Mesodermal cell (in vitro differentiated cells): Measurements from ENCODE around the gene SSR1.

ENCODE experiments used
- H3K27ac ChIP-seq: 2 replicates; pipeline ENCODE4 v1.7.0; 2013; ENCODE audit warnings: mild to moderate bottlenecking, low read depth, low read length, moderate library complexity; ENCODE audit not compliant: severe bottlenecking
- H3K36me3 ChIP-seq: 2 replicates; pipeline ENCODE4 v1.7.1; 2013; ENCODE audit warnings: mild to moderate bottlenecking, low read length, moderate library complexity; ENCODE audit not compliant: control insufficient read depth, insufficient read depth
- H3K4me1 ChIP-seq: one replicate; pipeline ENCODE4 v1.7.1; 2013; ENCODE audit warnings: mild to moderate bottlenecking, low read length; ENCODE audit not compliant: insufficient read depth, control insufficient read depth, poor library complexity, severe bottlenecking
- H3K4me3 ChIP-seq: 2 replicates; pipeline ENCODE4 v1.7.0; 2013; ENCODE audit warnings: low read length, control low read depth, mild to moderate bottlenecking; ENCODE audit not compliant: insufficient read depth, poor library complexity, severe bottlenecking; ENCODE audit errors: extremely low read depth
- H3K9me3 ChIP-seq: 2 replicates; pipeline ENCODE4 v1.7.1; 2013; ENCODE audit warnings: mild to moderate bottlenecking, low read length, moderate library complexity; ENCODE audit not compliant: control insufficient read depth
- WGBS, 2 experiments: methylation state at CpG; one replicate each; pipeline ENCODE4 v1.1.5; 2013; ENCODE audit warnings: missing lambda C conversion rate in 2 of 2; ENCODE audit not compliant: insufficient coverage in 2 of 2; 5-methylcytosine and 5-hydroxymethylcytosine counted together

Gene SSR1

DNA sequence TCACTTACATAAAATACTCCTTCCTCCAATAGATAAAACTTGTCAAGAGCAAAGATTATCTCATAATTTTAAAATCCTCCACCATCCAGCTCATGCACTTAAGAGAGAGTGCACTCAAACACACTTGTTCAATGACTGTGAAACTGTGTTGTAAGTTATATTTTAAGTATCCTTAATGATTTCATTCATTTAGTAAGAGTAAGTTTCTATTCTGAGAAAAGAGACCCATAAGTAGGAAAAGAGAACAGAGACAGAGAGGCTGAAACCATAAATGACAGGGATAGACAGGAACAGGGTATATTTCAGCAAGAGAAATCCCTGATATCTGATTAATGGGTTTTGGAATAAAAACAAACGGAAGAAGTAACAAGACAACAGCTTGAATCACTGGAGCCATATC lies 8.2 kb downstream of the SSR1 start:
- H3K9me3 ChIP-seq = no peaks in the 10 kb centered on the region
- no peaks in the 10 kb centered on the region for H3K4me1 ChIP-seq
- 40% methylated on average over 1 of the region's 1 CpG; no CpG with 5 or more reads in 1 of the 2 experiments for WGBS, 2 experiments
- H3K27ac ChIP-seq = no peak overlapping the region
- no peak overlapping the region for H3K4me3 ChIP-seq
- peaks cover 93% of the 10 kb centered on the region for H3K36me3 ChIP-seq

- H3K27ac ChIP-seq = no peak overlapping the region
- no peaks in the 10 kb centered on the region for H3K4me1 ChIP-seq
- peaks cover 83% of the 10 kb centered on the region for H3K36me3 ChIP-seq
- H3K9me3 ChIP-seq = no peaks in the 10 kb centered on the region
- H3K4me3 ChIP-seq = no peak overlapping the region
- 100% methylated on average over 1 to 3 of the region's 7 CpGs for WGBS, 2 experiments
These were observed 11.3 kb downstream of the SSR1 start for GRCh38 chr6:7301702-7302101.

- Histone ChIP-seq H3K36me3 (peaks cover 79% of the 10 kb centered on the region), H3K4me3 (no peak overlapping the region), H3K4me1 (no peaks in the 10 kb centered on the region), H3K27ac (no peak overlapping the region), H3K9me3 (no peaks in the 10 kb centered on the region)
- WGBS, 2 experiments = 87 to 98% methylated on average over 3 to 5 of the region's 5 CpGs
These were observed 12.1 kb downstream of the SSR1 start for GRCh38 chr6:7300926-7301325.

GRCh38 chr6:7298113-7298512 lies 14.9 kb downstream of the SSR1 start:
- WGBS, 2 experiments = no CpG with 5 or more reads among the region's 1 CpG
- H3K36me3 ChIP-seq = peaks cover 67% of the 10 kb centered on the region
- H3K27ac ChIP-seq = no peak overlapping the region
- H3K4me3 ChIP-seq = no peak overlapping the region
- H3K4me1 ChIP-seq = no peaks in the 10 kb centered on the region
- H3K9me3 ChIP-seq = no peaks in the 10 kb centered on the region

- Histone ChIP-seq H3K4me3 (no peak overlapping the region), H3K27ac (no peak overlapping the region), H3K9me3 (no peaks in the 10 kb centered on the region), H3K36me3 (peaks cover 67% of the 10 kb centered on the region), H3K4me1 (no peaks in the 10 kb centered on the region)
- 100% methylated on average over 1 of the region's 2 CpGs; no CpG with 5 or more reads in 1 of the 2 experiments for WGBS, 2 experiments
These were observed 16.4 kb downstream of the SSR1 start for GRCh38 chr6:7296602-7297001.

DNA sequence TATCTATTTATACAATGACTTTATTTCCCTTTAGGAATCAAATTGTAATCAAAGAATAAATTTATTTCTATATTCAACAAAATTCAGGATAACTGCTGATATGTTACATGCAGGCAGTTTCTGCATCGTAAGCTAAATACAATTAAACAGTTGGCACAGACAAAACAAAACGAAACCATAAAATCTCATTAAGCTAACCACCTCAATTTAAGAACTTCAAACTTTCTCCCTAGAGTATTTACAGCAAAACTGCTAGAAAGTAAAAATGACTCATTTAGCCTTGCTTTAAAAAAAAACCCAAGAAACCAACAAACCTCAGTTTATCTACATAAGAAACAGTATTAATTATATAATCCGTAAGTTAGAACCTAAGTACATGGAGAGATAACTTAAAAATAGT lies 17.1 kb downstream of the SSR1 start:
- Histone ChIP-seq H3K4me3 (no peak overlapping the region), H3K4me1 (no peaks in the 10 kb centered on the region), H3K36me3 (peaks cover 66% of the 10 kb centered on the region), H3K27ac (no peak overlapping the region), H3K9me3 (no peaks in the 10 kb centered on the region)
- 50 to 86% methylated on average over 1 to 2 of the region's 3 CpGs for WGBS, 2 experiments

DNA sequence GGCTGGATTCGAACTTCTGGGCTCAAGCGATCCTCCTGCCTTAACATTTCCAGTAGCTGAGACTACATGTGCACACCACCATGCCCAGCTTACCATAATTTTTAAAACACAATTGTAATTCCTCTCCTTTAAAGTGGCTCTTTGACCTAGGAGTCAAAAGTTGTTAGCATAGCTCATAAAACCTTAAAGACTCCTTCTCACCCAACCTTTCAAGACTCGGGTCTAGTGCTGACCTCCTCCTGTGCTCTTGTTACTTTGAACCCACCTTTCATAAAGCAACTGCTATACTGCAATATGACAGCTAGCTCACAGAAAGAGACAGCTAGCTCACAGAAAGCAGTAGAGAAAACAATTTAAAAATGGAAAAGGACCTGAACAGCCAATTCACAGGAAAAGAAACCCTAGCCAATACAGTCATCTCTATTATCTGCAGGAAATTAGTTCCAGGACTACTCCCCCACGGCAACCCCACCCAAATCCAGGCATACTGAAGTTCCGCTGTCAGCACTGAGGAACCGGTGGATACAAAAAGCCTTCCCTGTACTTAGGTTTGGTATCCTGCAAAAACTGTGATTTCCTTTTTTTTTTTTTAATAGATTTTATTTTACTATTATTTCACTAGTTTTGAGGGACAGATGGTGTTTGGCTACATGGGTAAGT lies 20.3 kb downstream of the SSR1 start:
- whole genome bisulfite sequencing, 2 experiments = 67 to 100% methylated on average over 2 to 3 of the region's 6 CpGs
- H3K27ac ChIP-seq = no peak overlapping the region
- no peak overlapping the region for H3K4me3 ChIP-seq
- no peaks in the 10 kb centered on the region for H3K9me3 ChIP-seq
- H3K4me1 ChIP-seq = no peaks in the 10 kb centered on the region
- H3K36me3 ChIP-seq = peaks cover 77% of the 10 kb centered on the region

- Histone ChIP-seq H3K4me3 (no peak overlapping the region), H3K27ac (no peak overlapping the region), H3K36me3 (peaks cover 84% of the 10 kb centered on the region), H3K4me1 (no peaks in the 10 kb centered on the region), H3K9me3 (no peaks in the 10 kb centered on the region)
- no CpG with 5 or more reads among the region's 1 CpG for WGBS, 2 experiments
These were observed 22.9 kb downstream of the SSR1 start for GRCh38 chr6:7290079-7290478.

DNA sequence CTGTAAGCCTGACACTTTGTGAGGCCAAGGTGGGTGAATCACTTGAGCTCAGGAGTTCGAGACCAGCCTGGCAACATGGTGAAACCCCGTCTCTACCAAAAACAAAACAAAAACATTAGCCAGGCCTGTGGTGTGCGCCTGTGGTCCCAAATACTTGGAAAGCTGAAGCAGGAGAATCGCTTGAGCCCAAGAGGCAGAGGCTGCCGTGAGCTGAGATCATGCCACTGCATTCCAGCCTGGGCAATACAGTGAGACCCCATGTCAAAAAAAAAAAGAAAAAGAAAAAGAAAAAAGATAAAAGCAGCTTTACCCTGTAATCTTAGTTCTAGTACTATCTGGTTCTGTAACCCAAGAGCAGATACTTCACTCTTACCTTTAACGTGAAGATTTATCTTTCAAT lies 27.6 kb downstream of the SSR1 start:
- Histone ChIP-seq H3K9me3 (no peaks in the 10 kb centered on the region), H3K4me3 (no peak overlapping the region), H3K4me1 (no peaks in the 10 kb centered on the region), H3K36me3 (peaks cover 60% of the 10 kb centered on the region), H3K27ac (no peak overlapping the region)
- WGBS, 2 experiments = 93 to 100% methylated on average over 4 to 6 of the region's 6 CpGs

- Histone ChIP-seq H3K4me3 (no peak overlapping the region), H3K36me3 (peaks cover 43% of the 10 kb centered on the region)
These were observed 29.3 kb downstream of the SSR1 start for GRCh38 chr6:7283676-7284075.

DNA sequence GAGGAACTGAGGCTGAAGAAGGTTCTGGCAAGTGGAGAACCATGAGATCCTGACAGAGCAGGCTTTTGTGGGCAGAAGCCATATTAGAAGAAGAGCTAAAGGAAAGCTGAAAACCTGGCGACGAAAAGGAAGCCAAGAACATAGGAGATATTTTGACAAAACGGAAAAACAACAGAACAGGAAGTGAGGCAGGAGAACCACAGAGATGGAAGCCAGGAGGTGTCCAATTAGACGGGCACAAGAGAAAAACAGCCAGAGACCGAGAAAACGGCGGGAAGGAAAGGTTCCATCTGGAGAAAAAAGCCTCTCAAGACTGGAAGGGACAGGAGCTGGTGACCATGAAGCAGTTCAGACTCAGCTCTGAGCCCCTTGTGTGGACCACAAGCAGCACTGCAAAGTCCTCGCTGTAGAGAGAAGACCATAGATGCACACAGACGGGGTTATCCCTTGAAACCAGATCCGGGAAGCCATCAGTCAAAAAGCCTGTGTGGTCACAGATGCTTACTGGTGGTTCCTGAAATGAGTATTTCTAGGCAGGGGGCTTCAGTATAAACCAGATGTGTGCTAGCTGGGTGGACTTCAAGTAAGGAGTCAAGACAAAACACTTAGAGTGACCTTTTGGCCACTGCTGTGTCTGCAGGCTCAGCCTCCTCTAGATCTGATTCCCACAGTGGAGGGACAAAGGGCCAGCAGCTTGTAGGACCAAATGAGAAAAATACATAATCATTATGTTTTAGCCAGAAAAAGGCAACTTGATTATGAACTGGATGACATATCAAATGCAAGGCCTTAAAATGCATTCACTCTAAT lies 30.7 kb downstream of the SSR1 start:
- Histone ChIP-seq H3K36me3 (peaks cover 30% of the 10 kb centered on the region), H3K27ac (no peak overlapping the region), H3K4me3 (no peak overlapping the region), H3K9me3 (no peaks in the 10 kb centered on the region), H3K4me1 (no peaks in the 10 kb centered on the region)
- 94 to 95% methylated on average over 9 of the region's 10 CpGs for WGBS, 2 experiments

More at GRCh38 chr6:7283676-7284075, 29.3 kb downstream of the SSR1 start:
- H3K9me3 ChIP-seq = no peaks in the 10 kb centered on the region
- no peaks in the 10 kb centered on the region for H3K4me1 ChIP-seq
- H3K27ac ChIP-seq = no peak overlapping the region
- no CpG with 5 or more reads among the region's 2 CpGs for WGBS, 2 experiments
